ELR (cell line): ENCODE measurements around the gene APOA4.
A peak's percentile ranks its signal among the peaks of the same experiment; 100 is the strongest.

ENCODE experiments used
- DNase-seq: peaks from one replicate; pipeline ENCODE4 v3.0.0-alpha.2; 2015; ENCODE audit warnings: low read depth

The APOA4 gene

DNA sequence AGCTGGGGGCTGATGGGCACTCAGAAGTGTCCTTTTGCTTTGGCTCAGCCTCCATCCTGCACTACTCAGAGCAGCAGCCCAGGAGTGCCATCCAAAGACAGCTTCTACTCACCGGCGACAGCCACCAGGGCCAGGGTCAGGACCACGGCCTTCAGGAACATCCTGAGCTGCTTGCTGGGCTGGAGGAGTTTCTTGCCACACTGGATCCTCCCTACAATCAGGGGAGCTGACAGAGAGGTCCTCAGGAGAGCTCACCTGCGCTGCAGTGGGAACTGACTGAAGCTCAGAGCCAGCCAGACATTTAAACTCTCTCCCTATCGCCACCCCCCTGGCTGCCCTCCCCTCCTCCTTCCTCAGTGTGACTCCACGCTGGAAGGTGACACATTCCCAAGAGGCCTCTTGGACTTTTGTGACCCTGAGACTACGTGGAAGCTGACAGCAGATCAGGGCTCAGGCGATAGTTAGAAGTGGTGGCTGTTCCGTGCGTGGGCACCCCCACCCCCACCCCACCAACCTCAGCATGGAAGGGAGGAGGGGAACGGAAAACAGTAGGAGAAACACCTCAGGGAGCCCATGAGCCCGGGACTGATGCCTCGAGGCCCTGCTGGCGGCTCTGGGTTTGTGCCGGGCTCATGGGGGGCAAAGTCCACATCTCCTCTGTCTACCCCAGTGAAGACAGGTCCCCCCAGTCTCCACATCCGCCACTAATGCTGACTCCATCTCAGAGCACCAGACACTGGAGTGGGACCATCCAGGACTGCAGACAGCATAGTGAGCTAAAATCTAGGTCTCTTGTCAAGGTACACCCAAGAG, at the start of gene APOA4:
TSS of gene APOA4 (minus strand) at position 274 of the 813 bp plus-strand sequence. CDS start at position 161, 113 bp downstream.
- DNase-seq: no peak

DNA sequence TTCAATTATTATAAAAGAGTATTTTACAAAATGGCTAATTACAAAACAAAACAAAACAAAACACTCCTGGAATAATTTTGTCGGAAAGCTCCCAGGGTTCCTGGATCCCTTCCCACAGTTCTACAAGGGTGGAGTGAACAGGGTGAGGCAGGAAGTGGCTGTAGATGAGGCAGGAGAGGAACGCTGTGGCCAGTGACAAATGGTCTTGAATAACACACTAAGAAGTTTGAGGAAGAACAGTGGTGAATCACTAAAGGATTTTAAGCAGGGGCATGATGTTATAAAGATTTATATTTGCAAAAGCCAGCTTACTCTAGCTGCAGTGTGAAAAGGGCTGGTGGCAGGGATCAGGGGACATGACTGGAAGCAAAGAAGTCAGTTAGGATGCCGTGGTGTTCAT, 48.1 kb upstream of the APOA4 start:
- peak; percentile 94 for DNase-seq

DNA sequence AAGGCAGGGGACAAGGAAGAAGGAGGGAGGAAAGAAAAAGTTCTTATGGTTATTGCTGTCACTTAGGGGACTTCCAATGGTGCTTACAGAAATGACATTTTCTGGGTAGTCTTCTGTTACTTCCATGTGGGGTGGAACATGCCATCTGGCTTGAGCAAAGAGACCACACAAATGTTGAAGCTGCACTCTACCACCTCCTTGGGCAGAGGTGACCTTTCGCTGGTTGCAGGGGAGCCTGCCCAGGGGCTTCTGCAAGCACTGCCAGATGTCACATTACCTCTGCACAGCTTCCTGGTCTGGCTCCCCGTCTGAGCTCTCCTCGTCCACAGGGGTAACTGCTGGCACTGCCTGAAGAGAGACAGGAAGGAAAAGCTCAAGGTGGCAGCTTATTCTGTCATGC, 47.0 kb upstream of the APOA4 start:
- no peak for DNase-seq

DNA sequence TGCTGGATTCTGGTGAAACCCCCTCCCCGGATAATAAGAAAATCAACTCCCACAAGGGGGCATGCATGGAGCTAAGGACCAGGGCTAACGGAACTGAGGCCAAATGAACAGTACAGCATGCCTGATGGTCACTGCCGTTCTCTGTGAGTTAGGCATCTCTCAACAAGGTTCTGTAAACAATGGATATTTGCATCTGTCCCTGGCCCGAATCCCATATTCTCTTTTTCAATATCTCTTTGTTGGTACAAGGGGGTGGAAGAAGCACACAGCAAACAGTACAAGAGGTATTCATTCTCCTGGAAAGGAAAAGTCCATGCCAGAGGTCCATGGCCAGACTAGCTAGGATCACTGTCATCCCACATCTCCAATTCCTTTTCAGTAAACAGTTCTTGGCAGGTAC, 46.5 kb upstream of the APOA4 start:
- DNase-seq: no peak

DNA sequence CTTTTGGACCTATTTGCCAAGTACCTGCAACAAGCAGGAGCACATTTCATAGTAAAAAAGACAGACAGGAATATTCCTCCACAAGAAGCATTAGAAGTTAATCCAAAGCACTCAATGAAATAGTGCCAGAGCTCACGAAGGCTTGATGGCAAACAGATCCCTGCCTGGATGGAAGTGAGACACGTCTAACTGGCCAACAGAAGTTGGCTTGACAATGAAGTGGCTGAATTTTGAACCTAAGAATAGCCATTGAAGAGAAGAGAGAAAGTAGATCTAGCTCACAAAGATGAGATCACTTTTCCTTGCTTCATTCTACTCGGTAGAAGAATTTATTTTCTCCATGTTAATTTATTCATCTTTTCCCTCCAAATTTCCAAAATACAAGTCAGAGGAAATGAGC, 45.0 kb upstream of the APOA4 start:
- DNase-seq: no peak

DNA sequence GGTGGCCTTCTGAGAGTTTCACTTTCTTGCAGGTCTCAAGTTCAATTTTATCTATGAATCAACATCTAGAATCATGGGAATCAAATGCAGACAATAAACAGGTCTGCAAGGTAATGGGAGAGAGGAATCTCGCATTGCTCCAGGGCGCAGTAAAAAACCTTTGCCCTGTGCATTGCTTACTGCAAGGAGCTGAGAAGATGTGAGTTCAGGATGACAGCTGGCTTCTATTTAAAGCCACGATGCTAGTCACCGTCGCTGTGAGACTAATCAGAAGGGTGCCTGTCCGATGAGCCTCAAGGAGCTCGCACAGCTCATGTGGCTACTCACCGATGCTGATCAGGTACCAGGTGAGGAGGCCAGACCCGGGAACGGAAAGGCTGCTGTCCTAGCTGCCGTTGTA, 44.5 kb upstream of the APOA4 start:
- DNase-seq: no peak

DNA sequence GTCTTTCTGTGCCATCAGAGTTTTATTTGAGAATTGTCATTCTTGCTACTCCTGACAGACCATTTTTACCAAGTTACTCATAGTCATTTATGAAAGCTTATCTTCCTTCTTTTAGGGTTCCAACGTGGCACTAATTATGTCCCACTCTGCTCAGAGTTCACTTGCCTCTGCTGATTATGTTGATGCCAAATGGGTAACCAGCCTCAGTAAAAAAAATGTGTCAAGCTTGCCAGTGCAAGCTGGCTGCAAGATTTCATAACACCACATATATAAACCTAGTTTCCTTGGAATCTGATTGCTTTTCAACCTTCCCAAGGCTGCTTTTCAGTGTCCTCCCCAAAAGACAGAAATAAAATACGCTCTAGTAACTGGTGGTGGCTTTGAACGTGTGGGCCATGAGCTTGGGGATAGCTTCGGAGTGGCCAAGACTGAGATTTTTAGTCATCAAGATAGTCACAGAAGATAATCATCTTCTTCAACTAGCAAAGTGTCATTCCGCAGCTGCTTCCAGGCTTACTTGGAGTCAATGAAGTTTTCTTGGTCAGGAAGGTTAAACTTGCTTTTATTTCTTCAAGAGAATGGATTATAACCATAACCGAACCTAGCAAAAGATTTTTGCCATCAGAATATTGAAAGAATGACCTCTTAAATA, 43.8 kb upstream of the APOA4 start:
- no peak for DNase-seq

DNA sequence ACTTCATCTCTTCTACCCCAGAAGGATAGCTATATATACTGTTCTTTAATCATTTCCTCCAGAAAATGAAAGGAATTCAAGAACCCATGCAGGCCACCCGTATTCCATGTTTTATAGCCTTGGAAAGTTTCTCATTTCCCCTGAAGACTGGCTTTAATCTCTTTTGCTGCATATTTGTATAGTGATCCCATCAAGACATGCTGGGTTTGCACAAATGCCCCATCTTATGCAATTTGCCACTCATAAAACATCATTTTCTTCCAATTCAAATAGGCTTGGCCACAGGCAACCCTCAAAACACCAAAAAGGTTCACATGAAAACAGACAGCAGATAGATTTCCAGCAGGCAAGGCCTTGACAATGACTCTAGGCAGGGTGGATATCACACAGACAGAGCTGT, 42.6 kb upstream of the APOA4 start:
- DNase-seq: no peak

DNA sequence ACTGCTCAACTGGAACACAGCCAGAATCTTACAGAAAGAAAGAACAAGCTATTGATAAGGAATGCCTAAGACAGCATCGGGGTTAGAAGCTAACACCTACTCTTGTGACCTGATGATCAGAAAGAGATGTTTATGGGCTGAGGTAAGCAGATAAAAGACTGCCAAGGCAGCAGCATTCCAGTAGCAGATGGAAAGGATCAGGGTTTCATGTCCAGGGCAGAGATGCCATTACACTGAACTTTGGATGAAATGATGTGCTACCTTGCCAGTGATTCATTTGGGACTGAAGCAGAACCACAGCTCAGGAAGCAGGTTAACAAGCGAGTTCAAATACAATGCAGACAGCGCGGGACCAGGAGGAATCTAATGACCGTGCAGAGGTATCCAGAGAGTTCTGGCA, 41.4 kb upstream of the APOA4 start:
- no peak for DNase-seq

DNA sequence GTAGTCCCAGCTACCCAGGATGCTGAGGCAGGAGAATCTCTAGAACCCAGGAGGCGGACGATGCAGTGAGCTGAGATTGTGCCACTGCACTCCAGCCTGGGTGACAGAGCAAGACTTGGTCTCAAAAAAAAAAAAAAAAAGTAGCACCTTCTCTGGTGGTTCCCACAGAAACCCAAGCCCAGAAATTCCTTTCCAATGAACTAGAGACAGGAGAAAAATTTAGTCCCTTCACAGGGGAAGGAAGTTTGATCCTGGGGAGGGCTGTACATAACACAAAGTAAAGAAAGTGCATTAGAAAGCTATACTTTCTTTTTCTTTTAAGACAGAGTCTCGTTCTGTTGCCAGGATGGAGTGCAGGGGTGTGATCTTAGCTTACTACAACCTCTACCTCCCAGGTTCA, 39.8 kb upstream of the APOA4 start:
- DNase-seq: peak; percentile 20

DNA sequence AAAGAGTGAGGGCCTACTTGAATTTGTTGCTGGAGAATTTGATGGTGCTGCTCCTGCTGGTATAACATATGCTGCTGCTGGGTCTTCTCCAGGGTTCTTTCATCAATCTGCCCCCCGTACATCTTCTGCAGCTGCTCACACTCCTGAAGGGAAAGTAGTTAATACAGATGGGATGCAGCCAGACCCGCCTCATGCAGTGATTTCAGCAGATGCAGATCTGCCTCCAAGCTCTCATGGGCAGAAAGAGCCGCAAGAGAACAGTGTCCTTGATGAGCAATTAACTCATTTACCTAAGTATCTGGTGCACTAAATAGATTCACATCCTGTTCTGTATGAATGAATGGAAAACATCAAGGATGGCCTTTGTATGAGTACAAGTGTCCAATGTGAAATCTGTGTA, 39.1 kb upstream of the APOA4 start:
- no peak for DNase-seq

DNA sequence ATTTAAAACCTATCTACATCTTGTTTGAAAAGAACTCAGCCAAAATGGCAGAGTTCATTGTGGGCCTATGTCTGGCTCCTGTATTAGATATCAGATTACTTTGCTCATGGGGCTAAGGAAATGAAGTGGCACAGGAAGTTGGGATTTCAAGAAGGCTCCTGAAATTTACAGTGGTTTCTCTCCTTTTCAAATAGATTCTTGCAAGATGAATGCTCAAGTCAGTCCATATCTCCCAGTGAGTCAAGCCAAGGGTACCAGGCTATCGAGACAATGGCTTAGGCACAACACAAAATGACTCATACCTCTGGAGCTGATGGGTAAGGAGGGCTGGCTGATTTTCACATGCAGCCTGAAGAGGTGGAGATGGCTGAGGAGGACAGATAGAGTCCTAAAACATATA, 38.4 kb upstream of the APOA4 start:
- peak; percentile 91 for DNase-seq

DNA sequence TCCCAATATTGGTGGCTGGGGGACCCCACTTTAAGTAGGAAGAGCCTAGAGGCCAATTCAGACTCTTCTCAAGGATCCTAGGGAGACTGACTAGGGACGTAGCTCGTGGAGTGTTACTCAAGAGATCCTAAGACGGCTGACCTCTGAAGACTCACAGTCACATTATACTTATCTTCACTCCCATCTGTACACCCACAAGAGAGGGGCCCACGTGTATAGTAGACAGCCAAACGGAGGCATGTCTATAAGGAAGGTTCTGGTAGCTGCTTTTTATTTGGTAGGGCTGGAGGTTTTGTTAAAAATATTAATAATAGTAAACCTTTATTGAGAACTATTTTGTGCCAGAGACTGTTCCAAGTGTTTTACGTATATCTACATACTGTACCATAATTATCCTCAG, 37.2 kb upstream of the APOA4 start:
- no peak for DNase-seq

DNA sequence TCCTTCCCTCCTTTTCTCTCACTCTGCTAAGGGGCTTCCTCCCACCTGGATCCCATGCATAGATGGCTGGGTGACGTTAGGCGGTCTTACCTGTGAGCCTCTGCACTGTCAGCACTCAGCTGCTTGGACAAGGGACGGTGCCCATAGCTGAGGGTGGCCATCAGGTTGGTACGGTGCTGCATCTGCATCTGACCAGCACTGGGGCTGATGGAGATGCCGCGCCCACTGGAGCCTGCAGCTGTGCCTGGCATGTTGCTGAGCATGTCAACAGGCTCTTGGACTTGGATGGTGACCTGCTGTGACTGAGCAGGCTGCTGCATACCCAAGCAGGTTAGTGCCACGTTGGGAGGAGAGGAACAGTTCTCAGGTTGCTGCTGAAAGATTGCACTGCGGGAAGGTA, 36.1 kb upstream of the APOA4 start:
- DNase-seq: no peak

DNA sequence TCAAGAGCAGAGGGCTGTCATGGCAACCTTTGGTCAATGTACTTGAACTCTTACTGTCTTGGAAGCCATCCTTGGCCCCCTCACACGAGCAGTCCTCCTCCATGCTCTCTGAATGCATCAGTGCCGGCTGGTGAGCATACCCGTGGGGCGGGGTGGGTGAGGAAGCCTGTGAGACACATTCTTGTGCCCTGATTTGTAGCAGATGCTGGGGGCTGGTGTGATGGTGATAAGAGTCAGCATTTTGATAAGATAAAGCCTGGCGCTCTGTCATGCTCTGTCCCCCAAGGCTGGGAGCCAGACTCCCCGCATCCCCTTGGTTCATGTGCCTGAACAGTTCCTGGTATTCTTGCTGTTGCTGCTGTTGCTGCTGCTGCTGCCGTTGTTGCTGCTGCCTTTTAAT, 34.8 kb upstream of the APOA4 start:
- DNase-seq: no peak

DNA sequence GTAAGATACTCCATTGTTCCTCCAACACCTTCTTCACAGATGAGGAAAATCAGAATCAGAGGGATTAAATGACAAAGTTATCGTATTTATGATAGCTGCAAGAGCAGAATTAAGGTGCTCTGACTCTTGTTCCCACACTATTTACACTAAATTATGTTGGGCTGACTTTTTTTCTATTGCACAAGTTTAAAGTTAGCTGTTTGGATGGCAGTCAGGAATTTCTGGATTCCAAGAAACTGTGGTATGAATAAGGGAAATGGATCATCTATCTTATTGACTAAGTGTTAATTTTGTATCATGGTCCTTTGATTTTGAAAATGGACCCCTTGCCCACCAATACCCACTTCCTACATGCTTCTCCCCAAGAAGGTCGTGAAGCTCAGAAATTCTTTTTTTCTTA, 34.2 kb upstream of the APOA4 start:
- DNase-seq: no peak

DNA sequence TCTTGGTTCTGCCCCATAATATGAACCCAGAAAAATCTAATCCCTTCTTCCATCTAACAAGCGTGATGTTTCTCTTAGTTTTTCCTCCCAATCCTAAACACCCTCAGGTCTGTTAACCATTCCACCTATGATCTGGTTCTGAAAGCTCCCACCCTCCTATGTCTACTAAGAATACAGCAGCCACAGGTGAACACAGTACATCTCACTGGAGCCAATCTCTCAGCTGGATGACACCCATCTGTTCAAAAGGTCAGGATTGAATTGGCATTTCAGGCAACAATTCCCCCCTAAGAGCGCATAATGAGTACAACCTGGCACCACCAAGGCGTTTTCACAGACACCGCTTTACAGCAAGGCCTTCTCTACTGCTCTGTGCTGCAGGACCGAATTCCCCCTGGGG, 33.3 kb upstream of the APOA4 start:
- no peak for DNase-seq

DNA sequence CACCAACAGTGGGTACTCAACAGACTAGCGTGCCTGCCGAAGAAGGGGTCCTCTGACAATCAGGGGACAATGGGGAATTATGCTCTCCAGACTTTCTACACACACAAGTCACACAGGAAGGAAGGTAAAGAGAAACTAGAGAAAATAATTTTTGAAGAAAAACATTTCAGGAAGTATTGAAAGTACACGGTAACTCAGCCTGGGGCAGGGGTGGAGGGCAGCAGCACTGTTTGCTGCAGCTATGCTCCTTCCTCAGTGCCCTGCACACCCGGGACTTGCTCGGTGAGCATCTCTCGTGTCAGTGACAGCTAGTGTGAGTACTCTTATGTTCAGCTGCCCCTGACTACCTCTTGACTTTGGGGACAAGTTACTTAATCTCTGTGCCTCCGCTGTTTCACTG, 32.3 kb upstream of the APOA4 start:
- no peak for DNase-seq

DNA sequence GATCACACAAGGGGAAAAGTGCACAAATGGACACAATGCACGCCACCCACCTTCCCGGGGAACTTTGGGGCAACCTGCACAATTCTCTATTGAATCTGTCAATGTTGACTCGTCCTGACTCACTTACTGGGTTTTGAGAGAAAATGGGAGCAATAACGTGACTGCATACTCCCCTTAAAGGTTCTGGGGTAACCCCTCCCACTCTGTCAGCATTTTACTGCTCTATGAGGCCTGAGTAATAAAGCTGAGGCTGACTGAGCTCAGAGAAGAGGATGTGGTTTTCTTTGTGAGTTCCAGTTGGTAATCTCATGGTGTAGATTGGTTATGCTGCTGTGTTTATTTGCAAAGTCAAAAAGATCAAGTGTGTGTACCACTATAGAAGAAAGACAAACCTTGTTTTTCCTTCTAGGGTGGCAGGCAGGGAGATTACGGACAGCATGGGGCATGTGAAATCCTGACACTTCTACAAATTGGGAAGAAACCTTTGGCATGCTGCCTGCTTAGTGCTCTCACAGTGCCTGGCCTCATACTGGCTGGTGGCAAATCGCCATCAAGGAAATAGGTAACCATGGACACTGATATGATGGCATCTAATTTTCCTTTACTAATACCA, 30.5 kb upstream of the APOA4 start:
- peak; percentile 98 for DNase-seq

DNA sequence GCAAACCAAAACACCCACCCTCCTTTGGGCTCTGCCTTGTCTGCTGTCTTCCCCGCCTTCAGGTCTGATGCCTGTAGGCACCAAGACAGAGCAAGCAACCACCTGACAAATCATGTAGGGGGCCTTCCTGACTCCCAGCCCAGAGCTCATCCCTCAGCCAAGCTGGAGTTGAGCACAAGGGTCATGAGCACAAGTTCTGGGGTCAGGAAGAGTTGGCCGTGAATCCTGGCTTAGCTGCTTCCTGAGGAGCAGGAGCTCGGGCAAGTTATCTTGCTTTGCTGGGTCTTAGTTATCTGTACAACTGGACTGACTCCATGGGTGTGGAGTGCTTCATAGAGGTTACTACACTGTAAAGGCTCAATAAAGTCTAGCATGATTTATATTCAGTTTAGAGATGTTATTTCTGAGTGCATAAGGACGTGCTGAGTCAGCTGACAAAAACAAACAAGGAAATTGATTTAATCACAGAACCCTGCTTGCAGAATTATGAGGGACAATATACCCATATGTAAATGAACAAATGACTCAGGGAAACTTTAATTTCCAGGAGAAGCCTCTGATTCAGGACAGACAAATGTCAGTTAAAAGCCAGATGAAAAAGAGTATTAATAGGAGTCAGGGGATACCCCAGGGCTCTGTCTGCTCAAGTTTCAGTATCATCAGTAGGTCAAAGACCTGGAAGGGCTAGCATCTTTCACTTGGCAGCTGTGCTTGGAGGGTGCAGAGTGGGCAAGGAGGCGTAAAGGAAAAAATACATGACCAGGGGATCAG, 29.3 kb upstream of the APOA4 start:
- DNase-seq: peak; percentile 71

DNA sequence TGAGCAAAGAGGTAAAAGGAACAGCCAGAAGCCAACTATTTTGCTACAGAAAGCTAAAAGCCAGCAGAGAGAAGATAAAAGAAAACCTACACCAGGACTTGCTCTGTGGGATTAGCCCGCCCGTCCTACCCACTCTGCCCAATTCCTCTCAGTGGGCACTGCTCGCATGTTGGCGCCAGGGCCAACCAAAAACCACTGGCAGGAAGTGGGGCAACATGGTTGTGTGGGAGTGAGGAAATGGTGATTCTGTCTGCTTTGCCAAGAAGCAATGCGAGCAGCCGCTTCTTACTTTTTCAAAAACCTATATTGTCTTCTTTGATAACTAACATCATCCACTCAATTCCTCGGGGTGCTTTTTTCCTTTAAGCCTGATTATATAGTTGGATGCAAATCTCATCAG, 28.5 kb upstream of the APOA4 start:
- no peak for DNase-seq

DNA sequence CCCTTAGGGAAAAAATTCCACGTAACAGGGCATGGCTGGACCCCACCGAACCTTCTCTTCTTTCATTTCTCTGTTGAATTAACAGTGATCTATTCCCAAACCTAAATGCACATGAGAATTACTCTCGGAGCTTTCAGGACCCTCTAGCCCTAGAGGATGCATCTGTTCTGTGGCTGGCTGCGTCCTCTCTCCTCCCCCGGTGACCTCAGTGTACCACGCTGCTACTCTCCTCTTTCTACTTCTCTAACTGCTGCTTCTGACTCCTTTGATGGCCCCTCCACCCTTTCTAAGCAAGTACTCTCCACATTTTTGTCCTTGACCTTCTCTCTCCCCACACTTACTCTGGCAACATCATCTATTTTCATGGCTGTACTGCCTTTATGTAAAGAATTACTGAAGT, 26.4 kb upstream of the APOA4 start:
- DNase-seq: no peak

DNA sequence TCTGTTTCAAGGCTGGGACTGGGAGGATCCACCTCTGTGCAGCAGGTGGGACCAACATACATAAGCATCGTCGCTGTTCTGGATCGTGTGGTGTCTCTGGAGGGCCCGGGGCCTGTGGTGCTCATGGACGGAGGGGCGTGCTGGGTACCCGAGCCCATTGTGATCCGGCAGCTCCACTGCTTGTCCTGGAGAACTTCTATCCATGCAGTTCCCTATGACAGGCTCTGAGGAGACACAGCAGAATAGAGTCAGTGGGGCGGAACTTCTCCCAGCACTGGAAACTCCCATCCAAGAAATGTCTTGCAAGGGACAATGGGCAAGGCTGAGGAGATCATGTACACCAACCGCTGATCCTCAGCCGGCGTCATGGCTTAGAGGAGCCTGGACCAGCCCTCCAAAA, 26.0 kb upstream of the APOA4 start:
- no peak for DNase-seq
